Activated T-helper 17 cell treated with anti-CD3 and anti-CD28 coated beads, Interleukin-2, amount 50 U/mL, for 72 hours (primary cell): ENCODE measurements around the gene SPDL1. TPM values are rescaled to one million over a fixed set of nuclear protein-coding genes. Genes with fewer than 3 reads are reported as not detected.
A peak's percentile ranks its signal among the peaks of the same experiment; 100 is the strongest.

Experiments
- ATAC-seq: fragments of 150-1000 bp; cut with Tn5 transposase; replicated peaks from 2 replicates; pipeline ENCODE4 v1.10.0; 2021; ENCODE audit warnings: mild to moderate bottlenecking, moderate library complexity
- H3K27ac Mint-ChIP-seq: one replicate; pipeline ENCODE4 v1.8.0; 2022; ENCODE audit warnings: mixed read lengths
- H3K27me3 Mint-ChIP-seq: one replicate; pipeline ENCODE4 v1.8.0; 2022; ENCODE audit warnings: mixed read lengths
- H3K36me3 Mint-ChIP-seq: one replicate; pipeline ENCODE4 v1.8.0; 2022; ENCODE audit warnings: low read depth, mild to moderate bottlenecking, mixed read lengths
- H3K4me1 Mint-ChIP-seq: one replicate; pipeline ENCODE4 v1.8.0; 2022; ENCODE audit warnings: mixed read lengths
- H3K4me3 Mint-ChIP-seq: one replicate; pipeline ENCODE4 v1.8.0; 2022; ENCODE audit warnings: mild to moderate bottlenecking, mixed read lengths
- H3K9me3 Mint-ChIP-seq: one replicate; pipeline ENCODE4 v1.8.0; 2022; ENCODE audit warnings: mixed read lengths
- total RNA-seq, 2 donors: library from RNA; stranded (reverse); gene quantifications; one replicate each; pipeline ENCODE4 v1.2.3, GENCODE V29; 2022

SPDL1 gene
- total RNA-seq, 2 donors from 2014 or later = 22.8 to 38.4 TPM

DNA sequence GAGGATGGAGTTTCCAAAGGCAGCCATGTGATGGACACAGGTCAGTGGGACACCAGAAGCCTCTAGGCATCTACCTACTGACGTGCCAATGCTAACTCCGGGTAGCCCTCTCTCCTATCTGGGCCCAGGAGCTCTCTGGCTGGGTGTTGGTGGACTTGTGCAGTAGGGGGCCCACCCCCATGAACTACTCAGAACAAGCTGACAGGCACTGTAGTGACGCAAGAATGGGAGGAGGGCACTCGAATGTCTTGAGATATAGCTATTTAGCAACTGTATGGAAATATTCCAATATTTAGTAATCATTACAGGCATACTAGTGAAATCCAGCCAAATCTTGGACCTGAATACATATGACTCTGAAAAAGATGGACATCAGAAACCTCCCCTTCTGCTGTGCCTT lies 47.8 kb downstream of the SPDL1 start:
- Mint-ChIP-seq H3K36me3 (no peaks in the 10 kb centered on the region), H3K4me3 (no peak overlapping the region), H3K9me3 (no peaks in the 10 kb centered on the region), H3K27me3 (peaks cover 7% of the 10 kb centered on the region), H3K4me1 (peaks cover 4% of the 10 kb centered on the region), H3K27ac (no peak overlapping the region)
- ATAC-seq = no peak

DNA sequence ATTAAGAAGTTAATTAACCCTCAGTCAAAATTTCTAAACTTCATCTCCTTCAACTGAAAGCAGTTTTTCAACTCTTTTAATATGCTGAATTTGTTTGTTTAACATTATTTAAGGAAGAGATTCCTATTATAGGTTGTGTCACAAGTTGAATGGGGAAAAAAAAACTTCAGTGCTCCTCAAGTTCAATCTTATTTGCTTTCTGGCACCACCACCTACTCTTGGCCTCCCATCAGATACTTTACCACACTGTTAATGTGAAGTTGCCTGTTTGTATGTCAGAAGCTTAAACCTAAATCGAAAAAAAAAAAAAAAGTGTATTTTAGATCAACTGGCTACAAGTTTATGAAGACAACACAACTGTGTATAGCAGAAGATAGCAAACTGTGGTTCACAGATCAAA lies 49.4 kb downstream of the SPDL1 start:
- peaks cover 3% of the 10 kb centered on the region for H3K36me3 Mint-ChIP-seq
- H3K4me1 Mint-ChIP-seq = peaks cover 5% of the 10 kb centered on the region
- H3K27me3 Mint-ChIP-seq = peaks cover 7% of the 10 kb centered on the region
- no peak for ATAC-seq
- no peak overlapping the region for H3K27ac Mint-ChIP-seq
- no peak overlapping the region for H3K4me3 Mint-ChIP-seq
- H3K9me3 Mint-ChIP-seq = no peaks in the 10 kb centered on the region

GRCh38 chr5:169634606-169635005 lies 51.0 kb downstream of the SPDL1 start:
- H3K27ac Mint-ChIP-seq = no peak overlapping the region
- H3K4me3 Mint-ChIP-seq = no peak overlapping the region
- H3K4me1 Mint-ChIP-seq = peaks cover 21% of the 10 kb centered on the region
- H3K9me3 Mint-ChIP-seq = no peaks in the 10 kb centered on the region
- H3K36me3 Mint-ChIP-seq = peaks cover 20% of the 10 kb centered on the region
- peaks cover 7% of the 10 kb centered on the region for H3K27me3 Mint-ChIP-seq
- ATAC-seq = no peak

DNA sequence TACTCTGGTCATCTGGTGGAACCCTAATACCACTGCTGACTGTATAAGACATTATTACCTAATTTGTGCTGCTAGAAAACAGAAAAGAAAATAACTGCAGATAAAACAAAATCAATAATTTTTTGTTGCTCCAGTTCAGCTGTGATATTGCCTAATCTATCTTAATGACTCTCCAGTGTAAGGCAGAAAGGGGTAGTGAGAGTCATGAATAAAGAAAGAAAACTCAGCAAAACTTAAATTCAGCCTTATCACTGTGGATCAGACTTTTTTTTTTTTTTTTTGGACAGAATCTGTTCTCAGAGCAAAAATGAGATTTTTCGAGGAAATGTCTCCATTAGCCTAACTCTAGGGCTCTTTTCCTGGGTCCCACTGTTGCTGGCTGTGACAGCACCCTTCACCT lies 52.4 kb downstream of the SPDL1 start:
- H3K27me3 Mint-ChIP-seq = peaks cover 7% of the 10 kb centered on the region
- peak overlapping the region; percentile 70 for H3K27ac Mint-ChIP-seq
- no peaks in the 10 kb centered on the region for H3K9me3 Mint-ChIP-seq
- peaks cover 33% of the 10 kb centered on the region for H3K36me3 Mint-ChIP-seq
- peak overlapping the region; percentile 92 for H3K4me3 Mint-ChIP-seq
- H3K4me1 Mint-ChIP-seq = peaks cover 29% of the 10 kb centered on the region
- no peak for ATAC-seq

- Mint-ChIP-seq H3K27me3 (peaks cover 7% of the 10 kb centered on the region), H3K36me3 (peaks cover 39% of the 10 kb centered on the region), H3K4me3 (peak overlapping the region; percentile 92), H3K27ac (peak overlapping the region; percentile 95), H3K9me3 (no peaks in the 10 kb centered on the region), H3K4me1 (peaks cover 35% of the 10 kb centered on the region)
- no peak for ATAC-seq
Measured at GRCh38 chr5:169636477-169637084, 53.0 kb downstream of the SPDL1 start.

DNA sequence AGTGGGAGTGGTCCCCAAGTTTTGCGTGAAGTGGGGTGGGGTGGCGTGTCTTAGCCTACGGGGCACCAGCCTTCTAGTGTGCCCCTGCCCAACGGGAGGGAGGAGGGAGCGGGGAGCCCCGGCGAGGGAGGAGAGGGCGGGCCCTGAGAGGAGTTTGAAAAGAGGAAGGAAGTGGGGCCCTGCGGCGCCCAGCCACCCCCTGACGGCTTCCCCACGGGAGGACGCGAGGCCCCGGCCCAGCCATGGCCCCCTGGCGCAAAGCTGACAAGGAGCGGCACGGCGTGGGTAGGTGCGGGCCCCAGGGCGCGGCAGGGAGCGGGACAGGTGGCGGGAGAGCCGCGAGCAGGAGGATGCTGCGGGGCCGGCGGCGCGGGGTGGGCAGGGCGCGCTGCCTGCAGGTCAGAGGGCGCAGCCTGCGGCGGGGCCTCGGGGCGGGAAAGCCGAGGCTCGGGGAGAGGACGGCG lies 53.5 kb downstream of the SPDL1 start, which contains the start of gene DOCK2:
Gene DOCK2, plus strand, starts transcription at position 191 of the 464 bp plus-strand sequence. Its CDS starts 52 bp downstream, at position 243.
- peak; percentile 89 for ATAC-seq
- Mint-ChIP-seq H3K36me3 (peaks cover 45% of the 10 kb centered on the region), H3K9me3 (no peaks in the 10 kb centered on the region), H3K4me3 (peak within 1 kb of the TSS; percentile 92), H3K4me1 (peaks cover 40% of the 10 kb centered on the region), H3K27me3 (peaks cover 1% of the 10 kb centered on the region), H3K27ac (peak within 1 kb of the TSS; percentile 95)

GRCh38 chr5:169637549-169638121 lies 54.1 kb downstream of the SPDL1 start:
- peaks cover 43% of the 10 kb centered on the region for H3K4me1 Mint-ChIP-seq
- H3K27ac Mint-ChIP-seq = peak overlapping the region; percentile 95
- no peaks in the 10 kb centered on the region for H3K27me3 Mint-ChIP-seq
- H3K36me3 Mint-ChIP-seq = peaks cover 45% of the 10 kb centered on the region
- ATAC-seq = peak; percentile 80
- peak overlapping the region; percentile 92 for H3K4me3 Mint-ChIP-seq
- H3K9me3 Mint-ChIP-seq = no peaks in the 10 kb centered on the region

DNA sequence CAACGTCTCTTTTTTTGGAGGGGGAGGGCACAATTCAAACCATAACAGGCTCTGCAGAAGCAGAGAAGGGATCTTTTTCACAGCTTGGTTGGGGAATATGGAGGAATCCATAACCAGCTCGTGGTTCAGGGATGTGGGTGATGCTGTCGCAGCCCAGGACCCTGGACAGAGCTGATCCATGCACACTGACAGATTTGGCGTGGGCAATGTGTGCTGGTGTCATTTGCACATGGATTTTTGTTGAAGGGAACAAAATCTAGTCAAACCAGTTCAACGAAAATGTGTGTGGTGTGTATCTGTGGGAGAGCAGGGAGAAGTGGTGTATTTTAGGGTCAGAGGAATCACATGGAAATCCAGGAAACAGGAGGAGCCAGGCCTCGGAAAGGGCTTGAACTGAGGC lies 57.7 kb downstream of the SPDL1 start:
- no peak overlapping the region for H3K27ac Mint-ChIP-seq
- peak overlapping the region; percentile 10 for H3K4me3 Mint-ChIP-seq
- peaks cover 53% of the 10 kb centered on the region for H3K36me3 Mint-ChIP-seq
- no peak for ATAC-seq
- H3K4me1 Mint-ChIP-seq = peaks cover 60% of the 10 kb centered on the region
- no peaks in the 10 kb centered on the region for H3K27me3 Mint-ChIP-seq
- H3K9me3 Mint-ChIP-seq = no peaks in the 10 kb centered on the region

- peaks cover 53% of the 10 kb centered on the region for H3K36me3 Mint-ChIP-seq
Measured at GRCh38 chr5:169646856-169647255, 63.3 kb downstream of the SPDL1 start.

GRCh38 chr5:169647566-169647965 lies 64.0 kb downstream of the SPDL1 start:
- peaks cover 67% of the 10 kb centered on the region for H3K4me1 Mint-ChIP-seq
- no peak for ATAC-seq
- peak overlapping the region; percentile 99 for H3K27ac Mint-ChIP-seq
- H3K9me3 Mint-ChIP-seq = peaks cover 4% of the 10 kb centered on the region
- no peaks in the 10 kb centered on the region for H3K27me3 Mint-ChIP-seq
- H3K4me3 Mint-ChIP-seq = peak overlapping the region; percentile 84
- peaks cover 50% of the 10 kb centered on the region for H3K36me3 Mint-ChIP-seq

More at GRCh38 chr5:169646856-169647255, 63.3 kb downstream of the SPDL1 start:
- H3K4me3 Mint-ChIP-seq = peak overlapping the region; percentile 84
- peaks cover 67% of the 10 kb centered on the region for H3K4me1 Mint-ChIP-seq
- peak; percentile 8 for ATAC-seq
- H3K27me3 Mint-ChIP-seq = no peaks in the 10 kb centered on the region
- peak overlapping the region; percentile 99 for H3K27ac Mint-ChIP-seq
- peaks cover 4% of the 10 kb centered on the region for H3K9me3 Mint-ChIP-seq

DNA sequence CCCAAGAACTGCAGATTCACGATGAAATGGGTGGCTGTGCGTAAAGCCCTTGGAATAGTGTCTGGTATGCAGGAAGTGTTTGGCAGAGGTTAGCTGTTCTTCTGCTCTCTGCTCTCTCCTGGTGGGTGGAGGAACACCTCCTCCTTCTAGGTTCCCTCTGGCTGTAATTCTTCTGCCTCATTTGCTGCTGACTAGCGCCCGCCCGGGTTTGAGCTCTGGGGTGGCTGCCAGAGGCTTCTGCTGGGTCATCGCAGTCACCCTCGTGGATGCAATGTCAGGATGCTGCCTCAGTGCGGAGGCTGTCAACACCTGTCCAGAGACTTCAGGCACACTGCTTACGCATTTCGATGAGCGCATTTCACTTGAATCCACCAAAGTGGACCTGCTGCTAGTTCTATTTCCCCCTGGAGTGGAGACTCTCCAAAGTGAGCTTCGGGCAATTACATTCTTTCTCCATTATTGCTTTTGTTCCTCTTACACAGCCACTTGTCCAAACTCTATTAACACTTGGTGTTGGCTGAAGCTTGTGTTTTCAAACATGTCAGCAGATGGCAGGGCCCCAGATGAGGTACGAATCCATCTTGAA lies 65.2 kb downstream of the SPDL1 start:
- peaks cover 73% of the 10 kb centered on the region for H3K4me1 Mint-ChIP-seq
- ATAC-seq = no peak
- H3K9me3 Mint-ChIP-seq = peaks cover 4% of the 10 kb centered on the region
- H3K36me3 Mint-ChIP-seq = peaks cover 51% of the 10 kb centered on the region
- no peaks in the 10 kb centered on the region for H3K27me3 Mint-ChIP-seq
- peak overlapping the region; percentile 84 for H3K4me3 Mint-ChIP-seq
- peak overlapping the region; percentile 99 for H3K27ac Mint-ChIP-seq

DNA sequence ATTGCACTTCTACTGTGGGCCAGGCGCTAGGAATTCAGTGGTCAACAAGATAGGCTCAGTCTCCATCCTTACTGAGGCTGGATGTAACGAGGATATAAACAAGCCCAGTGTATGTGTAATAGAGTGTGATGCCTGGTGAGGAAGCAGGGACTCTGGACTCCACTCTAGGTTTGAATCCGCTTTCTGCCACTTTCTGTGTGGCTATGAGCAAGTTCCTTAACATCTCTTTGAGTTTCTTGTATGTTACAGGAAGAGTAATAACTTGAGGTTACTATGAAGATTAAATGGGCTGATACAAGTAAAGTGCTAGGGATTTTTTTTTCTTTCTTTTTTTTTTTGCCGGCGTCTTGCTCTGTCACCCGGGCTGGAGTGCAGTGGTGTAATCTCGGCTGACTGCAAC lies 65.9 kb downstream of the SPDL1 start:
- H3K27ac Mint-ChIP-seq = peak overlapping the region; percentile 99
- peak; percentile 82 for ATAC-seq
- H3K27me3 Mint-ChIP-seq = no peaks in the 10 kb centered on the region
- H3K36me3 Mint-ChIP-seq = peaks cover 53% of the 10 kb centered on the region
- H3K9me3 Mint-ChIP-seq = peaks cover 4% of the 10 kb centered on the region
- H3K4me1 Mint-ChIP-seq = peaks cover 73% of the 10 kb centered on the region
- H3K4me3 Mint-ChIP-seq = peak overlapping the region; percentile 84

DNA sequence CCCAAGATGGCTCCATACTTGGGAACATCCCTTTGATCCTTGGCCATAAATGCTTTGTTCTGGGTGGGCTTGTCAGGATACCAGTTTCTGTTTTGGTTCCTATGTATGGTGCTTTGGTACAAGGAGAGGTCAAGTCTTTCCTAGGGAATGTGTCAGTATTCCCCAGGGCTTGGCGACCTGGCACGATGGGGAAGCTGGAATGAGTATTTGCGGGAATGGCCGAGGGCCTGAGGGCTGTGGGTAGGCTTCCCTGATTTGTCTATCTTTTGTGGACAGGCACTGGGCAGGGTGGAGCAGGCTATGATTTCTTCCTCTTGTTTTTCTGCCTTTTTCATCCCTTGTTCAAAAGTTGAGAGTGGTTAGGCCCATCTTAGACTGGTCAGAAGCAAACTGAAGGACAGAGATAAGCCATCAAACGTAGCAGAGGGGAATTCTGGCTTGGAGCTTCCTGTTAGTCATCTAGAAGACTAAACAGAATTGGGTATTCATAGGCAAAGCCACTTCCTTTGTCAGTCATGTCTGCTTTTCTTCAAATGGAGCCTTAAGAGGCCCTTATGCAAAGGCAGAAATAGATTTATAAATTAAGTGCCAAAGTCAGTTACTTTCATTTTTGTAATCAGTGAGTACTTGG lies 67.2 kb downstream of the SPDL1 start:
- Mint-ChIP-seq H3K27ac (peak overlapping the region; percentile 99), H3K4me1 (peaks cover 74% of the 10 kb centered on the region), H3K36me3 (peaks cover 66% of the 10 kb centered on the region), H3K4me3 (peak overlapping the region; percentile 84), H3K9me3 (peaks cover 4% of the 10 kb centered on the region), H3K27me3 (no peaks in the 10 kb centered on the region)
- peak; percentile 75 for ATAC-seq

DNA sequence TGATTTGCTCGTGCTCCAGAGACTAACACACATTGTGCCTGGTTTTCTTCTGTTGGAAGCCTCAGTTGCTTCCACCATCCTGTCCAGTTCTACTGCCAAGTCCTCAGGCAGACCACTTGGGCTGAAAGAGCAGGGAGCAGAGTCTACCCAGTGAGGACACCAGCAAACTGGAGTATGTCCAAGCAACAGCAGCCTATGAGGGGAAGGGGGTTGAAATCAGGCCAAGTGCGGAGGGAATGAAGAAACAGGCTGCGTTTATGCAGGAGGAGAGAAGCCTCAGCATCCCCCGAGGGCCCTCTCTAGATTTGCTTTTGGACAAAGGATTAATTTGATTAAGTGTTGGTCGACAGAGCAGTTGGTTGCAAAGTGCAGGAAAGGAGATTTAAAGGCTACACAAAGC lies 68.0 kb downstream of the SPDL1 start:
- Mint-ChIP-seq H3K27me3 (no peaks in the 10 kb centered on the region), H3K4me1 (peaks cover 74% of the 10 kb centered on the region), H3K9me3 (peaks cover 4% of the 10 kb centered on the region), H3K4me3 (peak overlapping the region; percentile 84), H3K36me3 (peaks cover 67% of the 10 kb centered on the region), H3K27ac (peak overlapping the region; percentile 99)
- no peak for ATAC-seq
